SK-N-MC (cell line): ENCODE data around the gene MRAS.
"Not testable (repeated sequence)": the region's sequence is repeated elsewhere in the genome, so short reads cannot be mapped to it uniquely, and the experiment has no call there.

Experiments
- DNase-seq: peaks from one replicate; pipeline ENCODE4 v3.0.0-alpha.2; 2011; ENCODE audit warnings: low read depth, low spot score
- H3K27ac ChIP-seq: fragments of 200-600 bp; sonication (generic); 2 replicates; pipeline ENCODE4 v1.5.1; 2016; ENCODE audit warnings: mixed run types
- H3K36me3 ChIP-seq: fragments of 200-600 bp; sonication (generic); 2 replicates; pipeline ENCODE4 v1.6.1; 2017; ENCODE audit warnings: antibody characterized with exemption, low read length, mixed read lengths; ENCODE audit not compliant: insufficient read depth
- H3K4me3 ChIP-seq: fragments of 200-600 bp; sonication (generic); 2 replicates; pipeline ENCODE4 v1.5.1; 2016
- H3K9ac ChIP-seq: fragments of 200-600 bp; sonication (generic); 2 replicates; pipeline ENCODE4 v1.8.0; 2017; ENCODE audit warnings: mixed run types, mixed read lengths; ENCODE audit not compliant: insufficient read length
- H3K9me3 ChIP-seq: fragments of 200-600 bp; sonication (generic); 2 replicates; pipeline ENCODE4 v1.6.1; 2017; ENCODE audit warnings: low read depth, mild to moderate bottlenecking, antibody characterized with exemption, low read length, moderate library complexity, mixed read lengths
- EZH2 ChIP-seq: fragments of 200-600 bp; sonication (generic); IDR thresholded peaks from one replicate; pipeline ENCODE4 v1.6.1; 2017; ENCODE audit warnings: antibody characterized with exemption
- FOXP2 ChIP-seq: optimal IDR thresholded peaks from 2 replicates; pipeline ENCODE3; 2011; ENCODE audit warnings: mild to moderate bottlenecking, moderate library complexity; ENCODE audit not compliant: insufficient read depth; ENCODE audit errors: extremely low read length, control extremely low read depth
- POLR2AphosphoS5 ChIP-seq: IDR thresholded peaks from 2 replicates; pipeline ENCODE4 v1.6.1; 2012; ENCODE audit warnings: mild to moderate bottlenecking, low read depth, low read length, borderline replicate concordance

MRAS gene

DNA sequence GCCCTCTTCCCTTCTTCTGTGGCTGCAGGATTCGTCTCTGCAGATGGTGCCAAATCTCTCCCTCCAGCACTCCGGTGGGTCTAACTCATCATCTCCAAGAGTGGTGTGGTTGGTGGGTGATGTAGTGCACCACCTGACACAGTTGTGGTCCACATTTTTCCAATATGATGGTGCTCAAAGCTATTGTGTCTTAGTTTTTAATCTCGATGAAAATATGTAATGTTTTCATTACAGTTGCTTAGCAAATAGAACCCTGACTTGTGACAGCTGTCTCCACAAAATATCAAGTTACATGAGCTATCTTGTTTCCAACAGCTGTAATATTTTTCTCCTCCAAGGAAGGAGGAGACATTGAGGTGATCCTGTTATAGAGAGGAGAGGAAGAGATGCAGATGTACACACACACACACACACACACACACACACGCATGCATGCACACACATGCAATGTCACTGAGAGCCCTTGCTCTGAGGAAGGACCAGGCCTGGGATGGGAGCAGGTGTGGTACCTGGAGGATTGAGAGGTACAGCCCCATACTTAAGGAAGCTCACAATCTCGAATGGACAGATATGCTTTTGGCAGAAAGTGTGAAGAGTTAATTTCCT is 70.3 kb downstream of the MRAS start:
- Histone ChIP-seq H3K36me3 (no peaks in the 10 kb centered on the region), H3K9ac (no peak overlapping the region), H3K4me3 (no peak overlapping the region), H3K27ac (no peak overlapping the region), H3K9me3 (no peaks in the 10 kb centered on the region)
- TF ChIP-seq FOXP2 (no peak), POLR2AphosphoS5 (no peak), EZH2 (no peak)
- DNase-seq, result no peak

DNA sequence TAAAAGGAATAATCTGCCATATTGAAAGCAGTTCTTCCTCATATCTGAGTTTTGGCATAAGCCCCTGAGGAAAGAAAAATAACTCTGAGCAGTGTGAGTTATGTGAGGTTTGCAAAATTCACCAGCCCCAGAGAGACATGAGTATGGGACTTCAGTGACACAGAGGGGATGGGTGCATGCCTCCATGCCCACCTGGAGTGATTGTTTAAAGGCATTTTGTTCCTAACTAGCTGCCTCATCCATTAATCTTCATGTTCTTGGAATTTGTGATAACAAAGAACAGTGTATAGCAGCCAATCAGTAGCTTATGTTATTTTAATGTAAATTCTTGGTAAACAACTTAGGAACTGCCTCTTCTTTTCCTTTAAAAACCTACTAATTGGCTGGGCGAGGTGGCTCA is 74.9 kb downstream of the MRAS start:
- Histone ChIP-seq H3K9me3 (no peaks in the 10 kb centered on the region), H3K36me3 (no peaks in the 10 kb centered on the region), H3K4me3 (no peak overlapping the region), H3K9ac (no peak overlapping the region), H3K27ac (no peak overlapping the region)
- DNase-seq, result no peak
- no peak for TF ChIP-seq EZH2
- no peak for TF ChIP-seq POLR2AphosphoS5
- TF ChIP-seq FOXP2, result no peak

GRCh38 chr3:138424323-138424722 is 75.9 kb downstream of the MRAS start:
- Histone ChIP-seq H3K9ac (no peak overlapping the region), H3K36me3 (no peaks in the 10 kb centered on the region), H3K4me3 (no peak overlapping the region), H3K27ac (no peak overlapping the region), H3K9me3 (no peaks in the 10 kb centered on the region)
- no peak for DNase-seq
- no peak for TF ChIP-seq EZH2
- no peak for TF ChIP-seq FOXP2
- TF ChIP-seq POLR2AphosphoS5, result no peak

DNA sequence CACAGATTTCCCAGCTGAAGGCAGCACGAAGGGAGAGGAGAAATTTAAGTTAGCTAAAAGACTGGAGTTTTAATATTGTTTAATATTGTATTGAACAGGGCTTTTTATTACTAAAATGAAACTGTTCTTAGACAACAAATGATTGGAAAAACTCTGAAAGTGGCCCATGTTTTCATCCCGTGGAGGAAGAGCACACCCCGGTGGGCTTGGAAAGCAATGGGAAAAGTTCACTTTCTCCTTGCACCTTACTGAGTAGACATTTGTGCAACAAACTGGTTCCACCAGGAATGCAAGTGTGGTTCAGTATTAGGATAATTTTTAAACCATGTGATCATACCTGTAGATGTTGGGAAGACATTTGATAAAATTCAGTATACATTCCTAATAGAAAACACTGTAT is 77.8 kb downstream of the MRAS start:
- H3K36me3 ChIP-seq, result no peaks in the 10 kb centered on the region
- no peak for DNase-seq
- no peak overlapping the region for H3K9ac ChIP-seq
- H3K4me3 ChIP-seq, result no peak overlapping the region
- H3K27ac ChIP-seq, result no peak overlapping the region
- TF ChIP-seq EZH2 (no peak), POLR2AphosphoS5 (no peak), FOXP2 (no peak)
- no peaks in the 10 kb centered on the region for H3K9me3 ChIP-seq

DNA sequence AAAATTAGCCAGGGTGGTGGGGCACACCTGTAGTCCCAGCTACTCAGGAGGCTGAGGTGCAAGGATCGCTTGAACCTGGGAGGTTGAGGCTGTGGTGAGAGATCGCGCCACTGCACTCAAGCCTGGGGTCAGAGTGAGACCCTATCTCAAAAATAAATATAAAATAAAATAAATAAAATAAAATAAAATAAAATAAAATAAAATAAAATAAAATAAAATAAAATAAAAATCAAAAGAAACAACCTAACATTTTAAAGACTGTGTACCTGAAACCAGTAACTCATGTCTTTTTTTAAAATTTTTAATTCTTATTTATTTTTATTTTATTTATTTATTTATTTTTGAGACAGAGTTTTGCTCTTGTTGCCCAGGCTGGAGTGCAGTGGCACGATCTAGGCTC is 78.4 kb downstream of the MRAS start:
- H3K4me3 ChIP-seq, DNase-seq, H3K27ac ChIP-seq, H3K36me3 ChIP-seq, H3K9me3 ChIP-seq, H3K9ac ChIP-seq: not testable (repeated sequence)

- no peak overlapping the region for H3K9ac ChIP-seq
- no peak overlapping the region for H3K27ac ChIP-seq
- H3K4me3 ChIP-seq, result no peak overlapping the region
- no peaks in the 10 kb centered on the region for H3K9me3 ChIP-seq
- TF ChIP-seq EZH2 (no peak), FOXP2 (no peak), POLR2AphosphoS5 (no peak)
- no peak for DNase-seq
- H3K36me3 ChIP-seq, result no peaks in the 10 kb centered on the region
Observed at GRCh38 chr3:138429665-138430064, 81.3 kb downstream of the MRAS start.

DNA sequence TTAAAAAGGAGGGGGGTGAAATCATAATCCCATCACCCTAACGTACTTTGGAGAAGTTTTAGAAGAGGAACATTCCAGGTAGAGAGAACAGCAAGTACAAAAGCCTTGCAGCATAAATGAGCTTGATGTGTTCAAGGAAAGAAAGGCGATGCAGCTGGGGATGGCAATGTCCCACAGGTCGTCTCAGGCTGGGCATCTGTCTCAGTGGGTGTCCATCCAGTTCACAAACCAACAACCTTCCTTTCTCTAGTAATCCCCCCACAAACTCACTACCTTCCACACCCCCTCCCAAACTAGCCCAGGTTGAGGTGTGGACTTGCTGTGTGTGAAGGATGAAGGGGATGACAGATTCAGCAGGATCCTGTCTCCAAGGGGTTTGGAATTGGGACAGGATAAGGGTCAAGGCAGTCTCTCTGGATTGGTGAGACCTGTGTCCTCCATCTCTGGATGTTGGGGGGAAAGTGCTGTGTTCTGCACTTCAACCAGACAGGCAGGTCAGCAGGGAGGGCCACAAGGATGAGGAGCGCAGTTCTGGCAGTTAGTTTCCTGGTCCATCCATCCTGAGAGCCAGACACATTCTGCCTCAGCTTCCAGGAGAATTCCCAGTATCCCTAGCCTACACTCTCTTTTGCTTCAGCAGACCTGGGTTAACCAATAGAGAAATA is 84.3 kb downstream of the MRAS start:
- no peak overlapping the region for H3K27ac ChIP-seq
- H3K36me3 ChIP-seq, result no peaks in the 10 kb centered on the region
- H3K9me3 ChIP-seq, result no peaks in the 10 kb centered on the region
- H3K9ac ChIP-seq, result no peak overlapping the region
- no peak for TF ChIP-seq FOXP2
- TF ChIP-seq POLR2AphosphoS5, result no peak
- no peak for TF ChIP-seq EZH2
- H3K4me3 ChIP-seq, result no peak overlapping the region
- no peak for DNase-seq

- no peak overlapping the region for H3K9ac ChIP-seq
- no peaks in the 10 kb centered on the region for H3K9me3 ChIP-seq
- H3K27ac ChIP-seq, result no peak overlapping the region
- DNase-seq, result no peak
- H3K36me3 ChIP-seq, result no peaks in the 10 kb centered on the region
- TF ChIP-seq FOXP2 (no peak), POLR2AphosphoS5 (no peak), EZH2 (no peak)
- peak overlapping the region; percentile 74; the same call in 1 of the 2 replicates for H3K4me3 ChIP-seq
Observed at GRCh38 chr3:138433892-138434275, 85.5 kb downstream of the MRAS start.

GRCh38 chr3:138434276-138434874 is 86.0 kb downstream of the MRAS start, which contains the start of gene ESYT3:
TSS of gene ESYT3 (plus strand) at chr3:138434616. CDS start at chr3:138434799, 183 bp downstream.
- TF ChIP-seq POLR2AphosphoS5 (no peak), FOXP2 (no peak), EZH2 (no peak)
- H3K4me3 ChIP-seq, result peak within 1 kb of the TSS; percentile 74
- no peaks in the 10 kb centered on the region for H3K9me3 ChIP-seq
- no peaks in the 10 kb centered on the region for H3K36me3 ChIP-seq
- H3K9ac ChIP-seq, result no peak within 1 kb of the TSS
- H3K27ac ChIP-seq, result no peak within 1 kb of the TSS
- no peak for DNase-seq
